GM19438 (cell line): ENCODE measurements around the gene PPIL3.

Source experiments
- ATAC-seq: cut with Tn5 transposase; IDR thresholded peaks from one replicate; pipeline ENCODE4 v1.9.1; 2021; ENCODE audit warnings: low read depth; ENCODE audit not compliant: unreplicated experiment

Gene PPIL3

DNA sequence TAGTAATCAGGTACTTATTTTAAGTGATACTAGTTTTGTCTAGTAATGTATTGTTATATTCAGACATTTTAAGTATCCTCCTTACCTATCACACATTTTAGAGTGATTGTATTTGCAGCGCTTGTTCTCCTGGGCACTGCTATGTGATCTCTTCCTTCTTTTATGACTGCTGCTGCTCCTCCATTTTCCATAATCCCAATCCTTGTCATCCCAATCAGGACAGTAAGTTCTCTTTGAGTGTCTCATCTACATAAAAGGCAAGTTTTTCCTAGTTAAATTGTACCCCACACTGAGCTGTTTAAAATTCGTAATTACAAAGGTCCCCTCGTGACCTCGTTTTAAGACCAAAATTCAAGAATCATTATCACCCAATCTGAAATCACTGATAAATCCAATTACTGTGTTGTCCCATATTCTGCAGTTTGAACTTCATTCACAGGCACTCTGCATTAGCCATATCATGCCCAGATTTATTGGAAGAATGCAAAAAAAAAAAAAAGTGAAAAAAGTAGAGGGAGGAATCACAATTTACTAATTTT is 27.2 kb downstream of the PPIL3 start:
- ATAC-seq = no peak

DNA sequence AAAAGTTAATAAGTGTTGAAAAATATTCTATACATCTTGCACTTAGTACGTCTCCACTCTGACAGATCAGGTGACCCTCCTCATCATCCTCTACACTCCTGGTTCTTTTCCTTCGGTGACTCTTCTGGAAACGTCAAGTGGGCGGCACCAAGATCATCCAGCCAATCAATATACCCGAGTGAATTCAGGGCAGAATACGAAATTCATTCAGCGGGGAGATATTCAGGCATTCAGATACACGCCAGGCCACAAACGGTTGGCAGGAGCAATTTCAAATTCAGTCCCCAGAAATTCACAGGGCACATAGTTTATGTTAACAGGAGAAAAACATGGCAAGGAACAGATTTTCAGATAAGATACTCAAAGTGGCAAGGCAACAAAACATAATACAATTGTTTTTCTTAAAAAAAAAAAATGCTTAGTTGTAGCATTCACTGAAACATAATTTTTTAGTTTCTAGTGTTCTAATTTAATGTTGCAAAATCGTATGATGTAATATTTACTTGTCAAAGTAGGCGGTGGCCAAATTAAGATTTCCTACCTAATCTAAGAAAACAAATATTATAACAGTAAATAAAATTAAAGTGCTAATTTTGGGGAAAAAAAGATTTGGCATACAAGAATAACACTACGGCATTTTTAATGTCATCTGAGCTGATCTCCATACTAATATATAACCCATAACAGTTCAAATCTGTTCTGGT is 28.6 kb downstream of the PPIL3 start:
- ATAC-seq = no peak

DNA sequence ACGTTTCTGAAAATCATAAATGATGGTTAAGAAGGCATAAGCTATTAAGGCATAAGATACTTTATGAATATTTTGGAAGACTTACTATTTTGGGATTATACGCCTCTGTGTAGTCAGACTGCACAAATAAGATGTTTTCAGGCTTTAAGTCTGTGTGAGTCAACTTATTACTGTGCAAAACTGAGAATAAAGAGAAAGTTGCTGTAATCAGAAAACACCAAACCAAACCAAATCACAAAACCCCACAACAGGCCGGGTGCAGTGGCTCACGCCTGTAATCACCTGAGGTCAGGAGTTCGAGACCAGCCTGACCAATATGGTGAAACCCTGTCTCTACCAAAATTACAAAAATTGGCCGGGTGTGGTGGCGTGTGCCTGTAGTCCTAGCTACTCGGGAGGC is 32.1 kb downstream of the PPIL3 start:
- ATAC-seq = no peak

DNA sequence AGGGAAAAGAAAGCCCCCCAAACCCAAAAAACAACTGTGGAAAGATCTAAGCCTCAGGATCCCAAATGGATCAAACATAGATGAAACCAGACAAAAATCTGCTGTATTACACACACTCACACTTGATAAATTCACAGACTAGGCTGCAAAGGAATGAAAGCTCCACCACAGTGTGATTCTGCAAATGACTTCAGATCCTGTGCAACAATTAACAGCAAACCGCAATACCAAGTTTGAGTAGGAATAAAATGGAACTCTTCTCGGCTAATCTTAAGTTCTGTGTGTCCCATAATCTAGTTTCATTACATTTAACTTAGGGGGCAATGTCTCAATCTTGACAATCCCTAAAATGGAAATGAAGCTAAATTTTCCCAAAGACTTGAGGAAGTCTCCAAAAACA is 36.3 kb downstream of the PPIL3 start:
- no peak for ATAC-seq

DNA sequence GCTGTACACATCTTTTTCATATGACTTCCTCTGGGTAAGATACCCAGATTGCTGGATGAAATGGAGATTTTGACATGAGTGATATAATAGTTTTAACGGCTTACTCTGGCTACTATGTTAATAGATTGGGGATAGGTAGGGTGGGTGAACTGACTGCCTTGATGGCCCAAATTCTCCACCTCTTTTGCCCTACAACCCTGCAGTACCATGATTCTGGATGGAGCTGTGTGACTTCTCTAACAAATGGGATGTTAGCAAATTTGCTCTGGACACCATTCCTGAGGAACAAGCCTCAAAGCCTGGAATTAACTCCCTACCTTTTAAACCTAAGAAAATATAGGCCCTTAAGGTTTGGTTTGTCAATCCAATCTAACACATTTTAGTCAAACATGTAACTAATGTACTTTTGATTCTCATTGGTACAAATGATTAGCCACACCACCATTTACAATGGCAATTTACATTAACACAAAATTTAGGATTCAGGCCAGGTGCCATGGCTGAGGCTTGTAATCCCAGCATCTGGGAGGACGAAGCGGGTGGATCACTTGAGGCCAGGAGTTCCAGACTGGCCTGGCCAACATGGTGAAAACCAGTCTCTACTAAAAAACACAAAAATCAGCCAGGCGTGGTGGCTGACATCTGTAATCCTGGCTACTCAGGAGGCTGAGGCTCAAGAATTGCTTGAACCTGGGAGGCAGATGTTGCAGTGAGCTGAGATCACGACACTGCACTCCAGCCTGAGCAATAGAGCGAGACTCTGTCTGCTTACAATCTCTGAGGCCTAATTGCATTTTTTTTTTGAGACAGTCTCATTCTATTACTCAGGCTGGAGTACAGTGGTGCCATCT is 37.3 kb downstream of the PPIL3 start:
- ATAC-seq = no peak

DNA sequence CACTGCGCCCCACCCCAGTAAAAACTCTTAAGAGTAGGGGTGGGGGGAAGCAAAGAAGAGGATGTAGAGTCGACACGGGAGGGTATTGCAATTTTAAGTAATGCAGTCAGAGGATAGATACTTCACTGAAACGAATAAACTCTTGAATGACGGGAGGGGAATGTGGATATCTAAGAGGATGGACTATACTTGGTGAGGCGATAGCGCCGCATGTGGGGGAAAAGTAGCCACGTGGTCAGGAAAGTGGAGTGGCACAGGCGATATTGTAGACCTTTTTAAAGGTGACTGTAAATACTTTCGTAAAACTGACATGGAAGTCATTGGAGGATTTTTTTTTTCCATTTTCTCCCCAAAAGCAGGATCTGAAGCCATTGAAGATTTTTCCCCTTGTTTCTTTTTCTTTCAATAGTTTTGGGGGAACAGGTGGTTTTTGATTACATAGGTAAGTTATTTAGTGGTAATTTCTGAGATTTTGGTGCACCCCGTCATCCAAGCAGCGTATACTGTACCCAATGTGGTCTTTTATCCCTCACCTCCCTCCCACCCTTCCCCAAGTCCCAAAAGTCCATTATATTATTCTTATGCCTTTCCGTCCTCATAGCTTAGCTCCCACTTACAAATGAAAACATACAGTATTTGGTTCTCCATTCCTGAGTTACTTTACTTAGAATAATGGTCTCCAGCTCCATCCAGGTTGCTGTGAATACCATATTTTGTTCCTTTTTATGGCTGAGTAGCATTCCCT is 38.2 kb downstream of the PPIL3 start:
- no peak for ATAC-seq

DNA sequence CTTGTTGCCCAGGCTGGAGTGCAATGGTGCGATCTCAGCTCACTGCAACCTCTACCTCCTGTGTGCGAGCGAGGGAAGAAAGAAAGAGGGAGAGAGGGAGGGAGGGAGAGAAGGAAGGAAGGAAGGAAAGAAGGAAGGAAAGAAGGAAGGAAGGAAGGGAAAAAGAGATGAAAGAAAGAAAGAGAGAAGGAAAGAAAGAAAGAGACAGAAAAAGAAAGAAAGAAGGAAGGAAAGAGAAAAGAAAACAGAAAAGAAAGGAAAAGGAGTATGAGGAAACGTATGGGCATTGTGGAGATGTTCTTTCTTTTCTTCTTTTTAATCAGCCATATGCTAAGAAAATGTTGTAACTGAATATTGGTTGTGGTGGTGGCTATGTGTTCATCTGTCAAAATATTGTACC is 40.9 kb downstream of the PPIL3 start:
- ATAC-seq = no peak

DNA sequence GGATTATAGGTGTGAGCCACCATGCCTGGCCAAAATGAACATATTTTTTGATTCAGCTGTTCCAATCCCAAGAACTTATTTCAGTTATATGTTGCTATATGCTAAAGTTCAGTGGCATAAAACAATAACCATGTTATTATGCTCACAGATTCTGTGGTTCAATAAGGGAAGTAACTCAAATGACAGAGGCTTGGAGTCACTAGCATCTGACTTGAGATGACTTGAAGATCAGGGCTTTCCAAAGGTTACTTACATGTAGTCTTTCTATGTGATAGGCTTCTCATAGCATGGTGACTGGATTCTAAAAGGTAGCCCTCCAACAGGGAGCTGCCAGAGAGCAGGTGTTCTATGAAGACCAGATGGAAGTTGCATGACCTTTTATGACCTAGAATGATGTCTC is 41.6 kb downstream of the PPIL3 start:
- no peak for ATAC-seq

DNA sequence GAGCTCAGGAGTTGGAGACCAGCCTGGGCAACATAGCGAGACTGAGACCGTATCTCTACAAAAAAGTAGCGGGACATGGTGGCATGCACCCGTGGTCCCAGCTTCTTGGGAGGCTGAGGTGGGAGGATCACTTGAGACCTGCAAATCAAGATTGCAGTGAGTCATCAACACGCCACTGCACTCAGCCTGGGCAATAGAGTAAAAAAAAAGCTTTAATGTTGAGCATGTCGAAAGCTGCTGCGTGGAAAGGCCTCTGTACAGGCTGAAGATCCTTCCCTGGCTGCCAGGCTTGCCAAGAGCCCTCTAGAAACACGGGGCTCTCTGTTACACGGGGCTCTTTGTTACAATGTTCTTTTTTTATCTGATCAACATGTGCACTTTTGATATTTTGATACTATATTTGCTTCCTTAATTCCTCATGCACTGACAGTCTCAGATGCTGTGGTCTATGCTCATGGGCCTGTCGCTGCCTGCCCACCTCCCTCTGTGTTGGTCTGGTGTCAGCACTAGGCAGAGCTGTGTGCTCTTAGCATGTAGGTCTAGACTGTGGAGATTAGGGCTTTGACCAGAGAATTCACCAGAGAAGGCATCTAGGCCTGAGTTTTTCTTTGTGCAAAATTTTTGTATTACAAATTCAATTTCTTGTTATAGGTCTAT is 43.1 kb downstream of the PPIL3 start:
- no peak for ATAC-seq

DNA sequence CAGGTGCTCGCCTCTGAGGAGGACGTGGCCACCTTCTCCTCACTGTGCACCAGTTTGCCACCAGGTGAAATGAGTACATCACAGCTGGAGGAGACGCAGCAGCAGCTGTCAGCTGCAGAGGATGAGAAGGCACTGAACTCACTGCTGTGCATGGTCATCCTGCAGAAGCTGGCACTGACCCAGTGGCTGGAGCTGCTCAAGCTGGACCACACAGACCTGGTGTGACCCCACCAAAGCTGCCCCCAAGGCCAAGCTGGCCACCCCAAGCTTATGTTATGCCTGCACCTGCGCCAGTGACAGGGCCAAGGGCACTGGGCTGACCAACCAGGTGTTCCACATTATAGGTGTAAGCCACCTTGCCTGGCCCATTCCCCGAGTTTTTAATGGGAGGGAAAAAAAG is 43.7 kb downstream of the PPIL3 start:
- ATAC-seq = no peak

DNA sequence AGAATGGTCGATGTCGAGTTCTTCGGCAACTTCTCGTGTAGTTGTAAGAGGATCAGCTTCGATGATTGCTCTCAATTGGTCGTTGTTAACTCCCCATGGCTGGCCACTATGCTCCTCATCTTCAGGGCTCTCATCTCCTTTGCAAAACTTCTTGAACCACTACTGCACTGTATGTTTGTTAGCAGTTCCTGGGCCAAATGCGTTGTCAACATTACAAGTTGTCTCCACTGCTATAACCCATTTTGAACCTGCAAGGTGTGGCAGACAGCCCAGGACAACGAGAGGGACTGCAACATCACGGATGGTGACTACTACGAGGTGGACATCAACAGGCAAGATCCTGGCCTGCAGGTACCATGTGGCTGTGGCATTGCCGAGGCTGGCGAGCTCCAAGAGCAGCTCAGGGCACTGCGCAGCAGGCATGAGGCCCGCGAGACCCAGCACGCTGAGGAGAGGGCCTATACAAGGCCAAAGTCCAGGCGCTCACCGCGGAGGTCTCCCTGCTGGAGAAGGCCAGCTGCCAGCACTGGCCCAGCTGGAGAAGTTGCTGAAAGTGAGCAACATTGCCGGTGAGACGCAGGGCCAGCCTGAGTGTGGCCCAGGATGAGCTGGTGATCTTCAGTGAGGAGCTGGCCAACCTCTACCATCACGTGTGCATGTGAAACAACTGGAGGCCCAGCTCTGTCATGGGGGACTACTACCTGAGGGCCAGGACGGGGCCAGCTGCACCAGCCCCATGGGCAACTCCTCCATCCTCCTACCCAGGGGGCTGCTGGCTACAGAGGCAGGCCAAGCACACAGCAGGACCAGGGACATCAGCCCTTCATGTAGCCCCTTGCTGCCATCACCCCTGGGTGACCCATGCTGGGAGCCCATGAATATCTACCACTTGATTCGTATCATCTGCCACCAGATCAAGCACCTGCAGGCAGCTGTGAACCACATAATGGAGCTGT is 44.6 kb downstream of the PPIL3 start:
- ATAC-seq = no peak

DNA sequence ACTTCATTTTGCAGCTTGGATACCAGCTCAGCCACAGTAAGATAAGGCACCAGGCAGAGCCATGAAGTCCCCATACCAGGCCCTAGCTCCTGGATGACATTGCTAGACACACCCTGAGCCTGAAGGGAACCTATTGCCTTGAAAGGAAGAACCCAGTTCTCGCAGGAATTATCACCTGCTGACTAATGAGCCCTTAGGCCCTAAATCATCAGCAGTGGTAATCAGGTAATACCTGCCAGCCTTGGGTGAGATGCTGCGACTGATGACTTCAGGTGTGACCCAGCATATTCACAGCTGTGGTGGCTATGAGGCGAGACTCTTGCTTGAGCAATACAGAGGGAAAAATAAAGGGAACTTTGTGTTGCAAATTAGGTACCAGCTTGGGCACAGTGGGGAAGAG is 49.4 kb downstream of the PPIL3 start:
- ATAC-seq = no peak

DNA sequence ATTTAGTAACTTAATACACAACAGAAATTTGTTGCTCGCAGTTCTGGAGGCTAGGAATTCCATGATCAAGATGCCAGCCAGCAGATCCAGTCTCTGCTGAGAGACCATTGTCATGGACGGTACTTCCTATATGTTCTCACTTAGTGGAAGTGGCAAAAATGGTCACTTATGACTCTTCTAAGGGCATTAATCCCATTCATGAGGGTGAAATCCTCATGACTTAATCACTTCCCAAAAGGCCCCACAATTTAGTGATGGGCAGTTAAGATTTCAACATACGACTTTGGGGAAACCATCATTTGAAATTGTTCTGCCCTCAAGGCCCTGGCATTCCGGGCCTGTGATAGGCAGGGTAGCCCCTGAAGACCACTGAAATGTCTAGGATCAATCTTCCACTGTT is 54.2 kb downstream of the PPIL3 start:
- no peak for ATAC-seq

DNA sequence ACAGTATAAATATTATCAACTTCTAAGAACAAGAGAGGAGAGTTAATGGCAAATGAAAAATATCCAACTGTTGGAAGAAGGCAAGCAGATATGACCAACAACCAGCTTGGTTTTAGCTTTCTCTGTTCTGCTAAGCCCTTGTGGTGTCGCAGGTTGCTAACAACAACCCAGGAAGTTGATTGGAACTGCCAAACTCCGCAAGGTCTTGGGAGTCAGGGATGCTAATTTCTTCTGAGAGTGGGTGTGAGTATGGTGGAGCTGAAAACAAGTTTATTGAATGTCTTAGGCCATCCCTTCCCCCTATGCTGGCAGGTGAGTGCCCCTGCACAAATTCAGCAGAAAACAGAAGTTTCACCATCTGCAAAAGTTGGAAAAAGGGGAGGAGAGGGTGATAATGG is 59.6 kb downstream of the PPIL3 start:
- no peak for ATAC-seq

DNA sequence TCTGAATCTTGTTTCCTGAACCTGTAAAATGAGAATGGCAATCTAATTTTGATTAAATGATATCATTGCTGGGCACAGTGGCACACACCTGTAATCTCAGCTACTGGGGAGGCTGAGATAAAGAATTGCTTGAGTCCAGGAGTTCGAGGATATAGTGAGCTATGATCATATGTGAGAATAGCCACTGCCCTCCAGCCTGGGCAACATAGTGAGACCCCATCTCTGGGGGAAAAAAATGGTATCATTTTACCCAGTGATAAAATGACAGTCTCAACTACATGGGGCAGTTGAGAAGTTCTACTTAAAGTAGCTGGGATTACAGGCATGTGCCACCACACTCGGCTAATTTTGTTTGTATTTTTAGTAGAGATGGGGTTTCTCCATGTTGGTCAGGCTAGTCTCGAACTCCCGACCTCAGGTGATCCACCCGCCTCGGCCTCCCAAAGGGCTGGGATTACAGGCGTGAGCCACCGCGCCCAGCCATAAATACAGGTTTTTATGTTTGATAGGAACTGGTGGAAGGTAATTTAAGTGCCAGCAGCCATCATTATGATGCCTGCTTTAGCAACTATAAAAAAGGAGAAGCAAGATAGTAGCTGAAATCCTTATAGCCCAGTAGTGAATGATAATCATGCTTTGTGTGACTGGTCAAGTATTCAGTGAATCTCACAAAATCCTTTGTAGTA is 60.2 kb downstream of the PPIL3 start:
- ATAC-seq = no peak

DNA sequence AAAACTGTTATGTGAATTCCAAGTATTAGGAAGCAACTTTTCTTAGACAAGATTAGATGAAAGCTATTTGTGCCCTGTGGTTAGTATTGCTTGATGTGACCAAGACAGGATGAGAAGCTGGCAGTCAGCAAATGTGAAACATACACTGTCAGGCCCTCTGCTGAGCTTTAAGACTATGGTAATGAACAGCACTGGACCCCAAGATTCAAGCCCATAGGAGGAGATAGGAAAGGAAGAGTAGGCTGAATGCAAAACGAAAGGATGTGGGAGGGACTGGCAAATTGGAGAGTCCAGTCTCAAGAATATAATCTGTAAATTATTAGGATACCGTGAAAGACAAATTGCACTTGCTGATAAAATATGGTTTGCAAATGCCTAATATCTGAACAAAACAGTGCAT is 60.8 kb downstream of the PPIL3 start:
- no peak for ATAC-seq

DNA sequence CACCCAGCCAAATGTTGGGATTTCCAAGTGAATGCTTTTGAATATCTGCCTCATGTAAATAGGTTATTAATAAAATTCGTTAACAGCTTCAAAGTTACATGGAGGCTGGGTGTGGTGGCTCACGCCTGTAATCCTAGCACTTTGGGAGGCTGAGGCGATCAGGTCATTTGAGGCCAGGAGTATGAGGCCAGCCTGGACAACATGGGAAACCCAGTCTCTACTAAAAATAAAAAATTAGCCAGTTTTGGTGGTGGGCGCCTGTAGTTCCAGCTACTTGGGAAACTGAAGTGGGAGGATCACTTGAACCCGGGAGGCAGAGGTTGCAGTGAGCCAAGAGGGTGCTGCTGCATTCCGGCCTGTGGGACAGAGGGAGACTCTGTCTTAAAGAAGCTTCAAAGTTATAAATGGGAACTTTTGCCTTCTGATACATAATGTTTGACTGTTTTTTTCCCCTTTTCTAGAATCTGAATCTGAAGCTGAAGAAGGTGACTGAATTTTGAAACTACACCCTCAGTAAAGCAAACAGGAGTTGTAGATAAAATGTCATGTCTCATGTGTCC is 67.1 kb downstream of the PPIL3 start:
- no peak for ATAC-seq
